Ascending aorta (tissue), 2 donors: ENCODE data around the gene TACR2. TPM values are rescaled to one million over a fixed set of nuclear protein-coding genes. Genes with fewer than 3 reads are reported as not detected.
A peak's percentile ranks its signal among the peaks of the same experiment; 100 is the strongest.

Source experiments
- DNase-seq, 2 donors: peaks; one replicate each; pipeline ENCODE4 v3.0.0-alpha.2; 2019; ENCODE audit warnings: low spot score in 2 of 2
- H3K27ac ChIP-seq, 2 donors: fragments of 200-600 bp; sonication (generic); one replicate each; pipeline ENCODE4 v1.5.1; 2016 to 2017; ENCODE audit warnings: mild to moderate bottlenecking in 1 of 2
- H3K27me3 ChIP-seq: fragments of 200-600 bp; sonication (generic); one replicate; pipeline ENCODE4 v1.5.1; 2017
- H3K36me3 ChIP-seq, 2 donors: fragments of 200-600 bp; sonication (generic); one replicate each; pipeline ENCODE4 v1.5.1; 2016
- H3K4me1 ChIP-seq, 2 donors: fragments of 200-600 bp; sonication (generic); one replicate each; pipeline ENCODE4 v1.5.1; 2016 to 2017; ENCODE audit warnings: mild to moderate bottlenecking in 1 of 2
- H3K4me3 ChIP-seq, 2 donors: fragments of 200-600 bp; sonication (generic); one replicate each; pipeline ENCODE4 v1.5.1; 2016 to 2017; ENCODE audit warnings: mild to moderate bottlenecking in 1 of 2
- H3K9me3 ChIP-seq, 2 donors: fragments of 200-600 bp; sonication (generic); one replicate each; pipeline ENCODE4 v1.5.1; 2016
- CTCF ChIP-seq, 3 experiments: fragments of 200-600 bp in 2 of 3; fragments of 450-650 bp in 1 of 3; sonication (generic) in 2 of 3; IDR thresholded peaks; one replicate each; pipeline ENCODE4 v1.5.1; 2016 to 2019; ENCODE audit warnings: antibody characterized with exemption in 3 of 3, mild to moderate bottlenecking in 1 of 3, moderate library complexity in 1 of 3
- intact Hi-C: fragments of 100-400 bp; cut with DNase I; formaldehyde crosslinking; loops from one replicate; pipeline ENCODE4 v1.15.1; 2023
- total RNA-seq: library from RNA; depleted of rRNA; stranded (reverse); fragments of >200 nt; gene quantifications from one replicate; pipeline ENCODE4 v1.1.0, GENCODE V29; 2016

Gene TACR2
- total RNA-seq, 1 donor from 2014 or later: not detected

GRCh38 chr10:69367469-69367868, 49.2 kb downstream of the TACR2 start:
- DNase-seq: no peak
- intact Hi-C loops: no loop called here
- peaks cover 52 to 68% of the 10 kb centered on the region in 2 donors for H3K36me3 ChIP-seq
- no peak overlapping the region for H3K4me3 ChIP-seq
- TF ChIP-seq CTCF (IDR thresholded peaks at IDR 0.05): no peak
- peaks cover 2 to 31% of the 10 kb centered on the region in 2 donors for H3K4me1 ChIP-seq
- no peaks in the 10 kb centered on the region for H3K9me3 ChIP-seq
- H3K27me3 ChIP-seq: no peaks in the 10 kb centered on the region
- peak overlapping the region; percentile 12 to 31 for H3K27ac ChIP-seq

DNA sequence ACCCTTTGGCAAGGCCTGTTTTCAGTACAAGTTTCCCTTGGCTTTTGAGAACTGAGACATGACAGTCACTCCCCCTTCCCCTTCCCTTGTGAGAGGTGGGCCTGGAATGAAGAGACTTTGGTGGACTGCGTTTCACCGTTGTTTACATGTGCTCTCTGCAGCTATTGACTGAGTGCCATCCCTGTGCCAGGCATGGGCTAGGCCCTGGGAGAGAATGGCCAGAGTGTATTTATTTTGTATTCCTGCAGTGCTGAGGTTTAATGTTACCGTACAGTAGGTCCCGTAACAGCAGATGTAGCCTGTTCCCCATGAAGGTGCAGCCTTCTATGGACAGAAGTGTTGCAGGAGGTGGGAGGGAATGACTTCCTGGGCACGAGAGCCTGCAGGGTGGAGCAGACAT, 50.0 kb downstream of the TACR2 start:
- Histone ChIP-seq H3K4me3 (no peak overlapping the region), H3K36me3 (peaks cover 52 to 68% of the 10 kb centered on the region in 2 donors), H3K27ac (peak overlapping the region; percentile 31 to 96), H3K9me3 (no peaks in the 10 kb centered on the region), H3K27me3 (no peaks in the 10 kb centered on the region), H3K4me1 (peaks cover 7 to 36% of the 10 kb centered on the region in 2 donors)
- TF ChIP-seq CTCF (IDR thresholded peaks at IDR 0.05): no peak
- no peak for DNase-seq
- intact Hi-C loops: no loop called here

DNA sequence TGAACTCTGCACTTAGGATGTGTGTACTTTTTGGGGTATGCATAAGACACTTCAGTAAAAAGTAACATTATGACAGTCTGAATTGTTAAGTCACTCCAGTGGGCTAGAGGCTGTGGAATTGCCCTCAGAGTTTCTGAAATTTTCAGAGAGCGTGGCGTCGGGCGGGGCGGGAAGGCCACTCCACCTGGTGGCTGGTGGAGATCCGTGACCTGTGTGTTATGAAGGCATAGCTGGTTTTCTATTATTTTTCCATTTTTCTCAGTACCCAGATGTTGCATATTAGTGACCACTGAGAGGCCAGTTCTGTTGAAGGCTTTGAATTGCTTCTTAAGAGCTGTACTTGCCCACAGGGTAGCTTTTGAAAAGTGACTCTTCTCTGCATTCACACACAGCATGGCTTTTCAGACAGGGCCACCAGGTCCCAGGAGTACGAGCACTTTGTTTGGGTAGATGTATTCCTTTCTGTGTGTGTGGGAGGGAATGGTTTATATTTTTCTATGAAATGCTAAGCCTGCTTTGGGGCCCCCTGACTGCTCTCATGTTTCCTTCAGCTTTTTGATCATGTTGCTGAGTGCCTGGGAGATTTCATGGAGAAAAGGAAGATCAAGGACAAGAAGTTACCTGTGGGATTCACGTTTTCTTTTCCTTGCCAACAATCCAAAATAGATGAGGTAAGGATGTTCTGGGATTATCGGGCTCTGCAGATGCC, 52.3 kb downstream of the TACR2 start:
- Histone ChIP-seq H3K36me3 (peaks cover 51 to 56% of the 10 kb centered on the region in 2 donors), H3K9me3 (no peaks in the 10 kb centered on the region), H3K27ac (peak overlapping the region; percentile 95 to 96), H3K4me1 (peaks cover 25 to 60% of the 10 kb centered on the region in 2 donors), H3K4me3 (no peak overlapping the region), H3K27me3 (no peaks in the 10 kb centered on the region)
- no peak for TF ChIP-seq CTCF (IDR thresholded peaks at IDR 0.05)
- intact Hi-C loops: loop anchor here (5.0 kb wide), 1 partner anchor 242 kb away; the partner anchor contains the start of gene VPS26A
- no peak for DNase-seq

DNA sequence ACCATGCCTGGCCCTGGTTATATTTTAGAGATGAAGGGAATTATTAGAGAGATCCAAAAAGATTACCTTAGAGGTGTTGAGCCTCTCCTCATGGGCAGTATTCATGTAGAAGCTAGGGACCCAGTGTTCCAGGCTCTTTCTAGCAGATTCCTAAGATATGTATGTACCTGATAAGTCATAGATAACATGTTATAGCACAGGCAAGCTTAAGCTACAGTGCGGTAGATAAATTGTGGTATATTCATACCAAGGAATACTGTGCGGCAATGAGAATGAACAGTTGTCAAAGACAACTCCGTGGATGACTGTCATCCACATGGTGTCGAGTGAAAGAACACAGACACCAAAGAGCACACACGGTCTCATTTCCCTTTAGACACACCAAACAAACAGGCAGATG, 53.1 kb downstream of the TACR2 start:
- peak overlapping the region; percentile 95 to 96 for H3K27ac ChIP-seq
- peaks cover 25 to 67% of the 10 kb centered on the region in 2 donors for H3K4me1 ChIP-seq
- TF ChIP-seq CTCF (IDR thresholded peaks at IDR 0.05): no peak
- H3K36me3 ChIP-seq: peaks cover 44 to 48% of the 10 kb centered on the region in 2 donors
- intact Hi-C loops: loop anchor here (1.0 to 5.0 kb wide), 3 partner anchors 31 to 241 kb away; partner anchors contain the start of gene VPS26A
- H3K27me3 ChIP-seq: no peaks in the 10 kb centered on the region
- H3K9me3 ChIP-seq: no peaks in the 10 kb centered on the region
- DNase-seq: no peak
- no peak overlapping the region for H3K4me3 ChIP-seq

DNA sequence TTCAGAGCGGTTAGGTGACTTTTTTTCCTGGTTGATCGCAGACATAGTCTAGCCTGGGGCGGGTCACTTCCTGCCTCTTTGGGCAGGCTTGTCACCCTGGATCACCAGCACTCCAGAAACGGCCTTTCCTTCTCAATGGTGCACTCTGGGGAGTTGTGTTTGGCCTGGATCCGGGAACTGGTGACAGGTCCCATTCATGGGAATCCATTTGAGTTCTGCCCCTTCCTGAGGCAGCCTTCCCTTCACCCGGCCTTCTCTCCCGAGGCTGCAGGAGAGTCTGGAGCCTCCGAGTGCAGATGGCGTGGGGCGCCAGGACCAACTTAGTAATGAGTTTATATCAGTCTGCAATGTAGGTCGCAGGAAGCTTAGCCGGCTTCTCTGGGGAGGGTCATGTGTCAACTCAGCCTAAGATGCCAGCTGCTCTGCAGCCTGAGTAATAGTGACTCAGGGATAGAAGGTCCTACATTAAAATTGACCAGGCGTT, 54.2 kb downstream of the TACR2 start:
- Histone ChIP-seq H3K4me3 (no peak overlapping the region), H3K4me1 (peaks cover 25 to 67% of the 10 kb centered on the region in 2 donors), H3K27ac (peak overlapping the region; percentile 95 to 96), H3K36me3 (peaks cover 39 to 40% of the 10 kb centered on the region in 2 donors), H3K27me3 (no peaks in the 10 kb centered on the region), H3K9me3 (no peaks in the 10 kb centered on the region)
- intact Hi-C loops: loop anchor here (1.0 to 5.0 kb wide), 3 partner anchors 30 to 240 kb away; partner anchors contain the start of gene VPS26A
- TF ChIP-seq CTCF (IDR thresholded peaks at IDR 0.05): no peak
- peak; percentile 78 to 93 for DNase-seq
